ENCODE measurements around the gene HOMER2.

Gene HOMER2

GRCh38 chr15:82917249-82917648 is 35.3 kb downstream of the HOMER2 start:
- H3K4me3 ChIP-seq (ENCODE audit: low read depth, low read length) = no peak overlapping the region
- no peak for TF ChIP-seq CTCF (IDR thresholded peaks at IDR 0.05; ENCODE audit: low read depth, low read length)

GRCh38 chr15:82916161-82916952 is 36.2 kb downstream of the HOMER2 start:
- Histone ChIP-seq H3K36me3 (no peaks in the 10 kb centered on the region), H3K9me3 (ENCODE audit: severe bottlenecking) (no peaks in the 10 kb centered on the region)
- no peak for DNase-seq

More at GRCh38 chr15:82917249-82917648, 35.3 kb downstream of the HOMER2 start:
- Histone ChIP-seq H3K36me3 (no peaks in the 10 kb centered on the region), H3K27ac (no peak overlapping the region), H3K27me3 (ENCODE audit: insufficient read depth, low read depth, severe bottlenecking) (no peaks in the 10 kb centered on the region), H3K9me3 (ENCODE audit: severe bottlenecking) (no peaks in the 10 kb centered on the region)
- DNase-seq = no peak

GRCh38 chr15:82914396-82914795 is 38.1 kb downstream of the HOMER2 start:
- no peaks in the 10 kb centered on the region for H3K27me3 ChIP-seq (ENCODE audit: insufficient read depth, low read depth, severe bottlenecking)
- no peak overlapping the region for H3K27ac ChIP-seq

More at GRCh38 chr15:82916161-82916952, 36.2 kb downstream of the HOMER2 start:
- H3K27me3 ChIP-seq (ENCODE audit: insufficient read depth, low read depth, severe bottlenecking) = no peaks in the 10 kb centered on the region
- TF ChIP-seq CTCF (IDR thresholded peaks at IDR 0.05; ENCODE audit: low read depth, low read length) = no peak
- H3K4me3 ChIP-seq (ENCODE audit: low read depth, low read length) = no peak overlapping the region
- H3K27ac ChIP-seq = no peak overlapping the region

GRCh38 chr15:82911458-82911857 is 41.1 kb downstream of the HOMER2 start:
- DNase-seq = no peak
- no peak for TF ChIP-seq CTCF (IDR thresholded peaks at IDR 0.05; ENCODE audit: low read depth, low read length)
- Histone ChIP-seq H3K27ac (no peak overlapping the region), H3K9me3 (ENCODE audit: severe bottlenecking) (peaks cover 3% of the 10 kb centered on the region), H3K27me3 (ENCODE audit: insufficient read depth, low read depth, severe bottlenecking) (no peaks in the 10 kb centered on the region), H3K4me3 (ENCODE audit: low read depth, low read length) (no peak overlapping the region), H3K36me3 (no peaks in the 10 kb centered on the region)

More at GRCh38 chr15:82914396-82914795, 38.1 kb downstream of the HOMER2 start:
- Histone ChIP-seq H3K9me3 (ENCODE audit: severe bottlenecking) (no peaks in the 10 kb centered on the region), H3K4me3 (ENCODE audit: low read depth, low read length) (no peak overlapping the region), H3K36me3 (no peaks in the 10 kb centered on the region)
- no peak for TF ChIP-seq CTCF (IDR thresholded peaks at IDR 0.05; ENCODE audit: low read depth, low read length)
- DNase-seq = no peak

- no peaks in the 10 kb centered on the region for H3K27me3 ChIP-seq (ENCODE audit: insufficient read depth, low read depth, severe bottlenecking)
- no peak overlapping the region for H3K4me3 ChIP-seq (ENCODE audit: low read depth, low read length)
- no peak overlapping the region for H3K27ac ChIP-seq
- DNase-seq = no peak
- no peak for TF ChIP-seq CTCF (IDR thresholded peaks at IDR 0.05; ENCODE audit: low read depth, low read length)
- no peaks in the 10 kb centered on the region for H3K36me3 ChIP-seq
- H3K9me3 ChIP-seq (ENCODE audit: severe bottlenecking) = peaks cover 3% of the 10 kb centered on the region
Measured at GRCh38 chr15:82910721-82911120, 41.8 kb downstream of the HOMER2 start.

Measured in WERI-Rb-1 (cell line).